ENCODE measurements around the gene SESTD1. TPM values are rescaled to one million over a fixed set of nuclear protein-coding genes. Genes with fewer than 3 reads are reported as not detected.

SESTD1 gene
- total RNA-seq, 1 donor from 2014 or later, result 19.4 TPM

GRCh38 chr2:179233083-179233490 is 31.5 kb downstream of the SESTD1 start:
- no peak overlapping the region for H3K4me3 Mint-ChIP-seq (ENCODE audit: unreplicated experiment)

GRCh38 chr2:179226961-179227259 is 37.7 kb downstream of the SESTD1 start:
- no peaks in the 10 kb centered on the region for H3K36me3 Mint-ChIP-seq (ENCODE audit: low read depth, unreplicated experiment)
- Histone ChIP-seq H2AFZ (ENCODE audit: low read depth, low read length) (no peak overlapping the region), H3K27me3 (ENCODE audit: insufficient read depth, low read length) (no peaks in the 10 kb centered on the region), H3K79me2 (ENCODE audit: insufficient read depth, low read length) (peaks cover 45% of the 10 kb centered on the region), H3K27ac (ENCODE audit: low read depth, low read length) (no peak overlapping the region), H4K20me1 (ENCODE audit: insufficient read depth, low read length) (peaks cover 8% of the 10 kb centered on the region), H3K4me2 (ENCODE audit: low read length) (no peak overlapping the region), H3K9me3 (ENCODE audit: insufficient read depth, low read depth, low read length) (no peaks in the 10 kb centered on the region), H3K4me1 (ENCODE audit: insufficient read depth, low read length) (no peaks in the 10 kb centered on the region), H3K36me3 (ENCODE audit: insufficient read depth, low read length) (no peaks in the 10 kb centered on the region), H3K9ac (ENCODE audit: low read length) (no peak overlapping the region), H3K4me3 (ENCODE audit: insufficient read depth, low read depth, low read length) (no peak overlapping the region)
- no peaks in the 10 kb centered on the region for H3K9me3 Mint-ChIP-seq (ENCODE audit: unreplicated experiment)
- TF ChIP-seq CTCF (IDR thresholded peaks at IDR 0.05; ENCODE audit: insufficient read depth, low read depth, low read length) (no peak), EZH2 (IDR thresholded peaks at IDR 0.05; ENCODE audit: insufficient read depth, low read length) (no peak)
- H3K4me3 Mint-ChIP-seq (ENCODE audit: unreplicated experiment), result no peak overlapping the region
- no peak for FAIRE-seq
- DNase-seq (ENCODE audit: low read depth), result no peak
- peaks cover 2% of the 10 kb centered on the region for H3K4me1 Mint-ChIP-seq (ENCODE audit: low read depth, unreplicated experiment)
- no peak overlapping the region for H3K27ac Mint-ChIP-seq (ENCODE audit: unreplicated experiment)
- H3K27me3 Mint-ChIP-seq (ENCODE audit: low read depth, unreplicated experiment), result no peaks in the 10 kb centered on the region

More at GRCh38 chr2:179233083-179233490, 31.5 kb downstream of the SESTD1 start:
- Mint-ChIP-seq H3K36me3 (ENCODE audit: low read depth, unreplicated experiment) (no peaks in the 10 kb centered on the region), H3K4me1 (ENCODE audit: low read depth, unreplicated experiment) (peaks cover 7% of the 10 kb centered on the region), H3K9me3 (ENCODE audit: unreplicated experiment) (no peaks in the 10 kb centered on the region), H3K27ac (ENCODE audit: unreplicated experiment) (no peak overlapping the region), H3K27me3 (ENCODE audit: low read depth, unreplicated experiment) (no peaks in the 10 kb centered on the region)
- H3K36me3 ChIP-seq (ENCODE audit: insufficient read depth, low read length), result no peaks in the 10 kb centered on the region
- no peak overlapping the region for H3K4me3 ChIP-seq (ENCODE audit: insufficient read depth, low read depth, low read length)
- H3K9ac ChIP-seq (ENCODE audit: low read length), result no peak overlapping the region
- no peaks in the 10 kb centered on the region for H3K9me3 ChIP-seq (ENCODE audit: insufficient read depth, low read depth, low read length)
- H2AFZ ChIP-seq (ENCODE audit: low read depth, low read length), result no peak overlapping the region
- DNase-seq (ENCODE audit: low read depth) (no peak), FAIRE-seq (no peak)
- H3K4me1 ChIP-seq (ENCODE audit: insufficient read depth, low read length), result peaks cover 6% of the 10 kb centered on the region
- H3K27me3 ChIP-seq (ENCODE audit: insufficient read depth, low read length), result no peaks in the 10 kb centered on the region
- TF ChIP-seq CTCF (IDR thresholded peaks at IDR 0.05; ENCODE audit: insufficient read depth, low read depth, low read length) (no peak), EZH2 (IDR thresholded peaks at IDR 0.05; ENCODE audit: insufficient read depth, low read length) (no peak)
- H4K20me1 ChIP-seq (ENCODE audit: insufficient read depth, low read length), result no peaks in the 10 kb centered on the region
- peaks cover 37% of the 10 kb centered on the region for H3K79me2 ChIP-seq (ENCODE audit: insufficient read depth, low read length)
- H3K4me2 ChIP-seq (ENCODE audit: low read length), result no peak overlapping the region
- no peak overlapping the region for H3K27ac ChIP-seq (ENCODE audit: low read depth, low read length)

GRCh38 chr2:179226203-179226960 is 38.2 kb downstream of the SESTD1 start:
- Histone ChIP-seq H3K4me2 (ENCODE audit: low read length) (no peak overlapping the region), H3K9me3 (ENCODE audit: insufficient read depth, low read depth, low read length) (no peaks in the 10 kb centered on the region), H3K36me3 (ENCODE audit: insufficient read depth, low read length) (no peaks in the 10 kb centered on the region), H4K20me1 (ENCODE audit: insufficient read depth, low read length) (peaks cover 8% of the 10 kb centered on the region), H3K4me1 (ENCODE audit: insufficient read depth, low read length) (no peaks in the 10 kb centered on the region), H3K79me2 (ENCODE audit: insufficient read depth, low read length) (peaks cover 48% of the 10 kb centered on the region), H3K27ac (ENCODE audit: low read depth, low read length) (no peak overlapping the region), H3K4me3 (ENCODE audit: insufficient read depth, low read depth, low read length) (no peak overlapping the region), H2AFZ (ENCODE audit: low read depth, low read length) (no peak overlapping the region), H3K9ac (ENCODE audit: low read length) (no peak overlapping the region), H3K27me3 (ENCODE audit: insufficient read depth, low read length) (no peaks in the 10 kb centered on the region)
- TF ChIP-seq CTCF (IDR thresholded peaks at IDR 0.05; ENCODE audit: insufficient read depth, low read depth, low read length) (no peak), EZH2 (IDR thresholded peaks at IDR 0.05; ENCODE audit: insufficient read depth, low read length) (no peak)
- Mint-ChIP-seq H3K27ac (ENCODE audit: unreplicated experiment) (no peak overlapping the region), H3K27me3 (ENCODE audit: low read depth, unreplicated experiment) (no peaks in the 10 kb centered on the region), H3K4me3 (ENCODE audit: unreplicated experiment) (no peak overlapping the region), H3K4me1 (ENCODE audit: low read depth, unreplicated experiment) (peaks cover 2% of the 10 kb centered on the region), H3K9me3 (ENCODE audit: unreplicated experiment) (no peaks in the 10 kb centered on the region), H3K36me3 (ENCODE audit: low read depth, unreplicated experiment) (no peaks in the 10 kb centered on the region)
- DNase-seq (ENCODE audit: low read depth), result no peak
- FAIRE-seq, result no peak
